Stimulated activated CD8-positive, alpha-beta memory T cell treated with anti-CD3 and anti-CD28 coated beads, Interleukin-7, amount 100 ng/mL, for 1 hour (primary cell): ENCODE measurements around the gene SHH.
"Not testable (repeated sequence)": the region's sequence is repeated elsewhere in the genome, so short reads cannot be mapped to it uniquely, and the experiment has no call there.

Source experiments
- DNase-seq, 2 donors: peaks; one replicate each; pipeline ENCODE4 v3.0.0-alpha.2; 2020; ENCODE audit warnings: low read depth in 2 of 2

SHH gene

GRCh38 chr7:155819186-155819585, 6.9 kb upstream of the SHH start:
- DNase-seq: no peak

- DNase-seq: no peak
Measured at GRCh38 chr7:155818820-155819168, 6.5 kb upstream of the SHH start.

- no peak for DNase-seq
Measured at GRCh38 chr7:155818154-155818819, 6.0 kb upstream of the SHH start.

- not testable (repeated sequence) for DNase-seq
Measured at GRCh38 chr7:155817515-155817914, 5.3 kb upstream of the SHH start.

- no peak for DNase-seq
Measured at GRCh38 chr7:155816996-155817395, 4.7 kb upstream of the SHH start.

- no peak for DNase-seq
Measured at GRCh38 chr7:155816192-155816508, 3.9 kb upstream of the SHH start.

- peak in 1 of 2 donors; percentile 39 for DNase-seq
Measured at GRCh38 chr7:155815332-155816191, 3.3 kb upstream of the SHH start.

- DNase-seq: no peak
Measured at GRCh38 chr7:155814316-155815276, 2.3 kb upstream of the SHH start.

GRCh38 chr7:155813546-155814315, 1.5 kb upstream of the SHH start:
- no peak for DNase-seq

- no peak for DNase-seq
Measured at GRCh38 chr7:155813125-155813524, 862 bp upstream of the SHH start.

- no peak for DNase-seq
Measured at GRCh38 chr7:155811560-155811894, 736 bp downstream of the SHH start.

GRCh38 chr7:155810770-155811559, 1.3 kb downstream of the SHH start:
- DNase-seq: no peak

GRCh38 chr7:155809947-155810769, 2.1 kb downstream of the SHH start:
- DNase-seq: no peak

GRCh38 chr7:155809332-155809946, 2.8 kb downstream of the SHH start:
- no peak for DNase-seq

- no peak for DNase-seq
Measured at GRCh38 chr7:155808549-155809331, 3.5 kb downstream of the SHH start.

GRCh38 chr7:155807789-155808548, 4.3 kb downstream of the SHH start:
- no peak for DNase-seq

GRCh38 chr7:155807065-155807671, 5.1 kb downstream of the SHH start:
- no peak for DNase-seq
